ENCODE data around the gene KCNMA1. TPM values are rescaled to one million over a fixed set of nuclear protein-coding genes. Genes with fewer than 3 reads are reported as not detected.
A peak's percentile ranks its signal among the peaks of the same experiment; 100 is the strongest.

KCNMA1 gene
- polyA plus RNA-seq, 1 donor = 19.6 TPM

DNA sequence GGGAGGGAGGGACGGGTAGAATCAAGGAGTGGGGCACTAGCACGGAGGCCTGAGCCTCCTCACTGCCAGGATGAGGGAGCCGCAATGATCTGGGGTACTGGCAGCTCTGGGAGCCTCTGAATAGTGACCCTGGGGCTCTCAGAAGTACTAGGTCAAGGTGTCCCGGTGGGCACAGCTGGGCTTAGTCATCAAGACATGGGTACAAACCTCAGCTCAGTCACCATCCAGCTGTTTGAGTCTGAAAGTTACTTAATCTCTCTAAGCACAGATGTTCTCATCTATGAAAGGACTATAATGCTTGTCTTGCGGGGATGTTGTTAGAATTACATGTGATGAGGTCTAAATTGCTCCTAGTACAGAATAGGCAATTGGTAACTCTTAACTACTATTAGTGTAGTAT lies 276.8 kb downstream of the KCNMA1 start:
- DNase-seq = no peak
- H3K27ac ChIP-seq (ENCODE audit: low read length) = no peak overlapping the region
- WGBS (ENCODE audit: insufficient coverage, low lambda C conversion rate) = no CpG with 5 or more reads among the region's 5 CpGs
- H3K4me1 ChIP-seq (ENCODE audit: control insufficient read depth, insufficient read depth, low read length) = no peaks in the 10 kb centered on the region
- H3K9me3 ChIP-seq (ENCODE audit: control insufficient read depth, low read depth, low read length) = no peaks in the 10 kb centered on the region
- no peaks in the 10 kb centered on the region for H3K36me3 ChIP-seq (ENCODE audit: control insufficient read depth, insufficient read depth, low read length)
- H3K4me3 ChIP-seq (ENCODE audit: low read length) = no peak overlapping the region
- no peaks in the 10 kb centered on the region for H3K27me3 ChIP-seq (ENCODE audit: control insufficient read depth, insufficient read depth, low read length)

DNA sequence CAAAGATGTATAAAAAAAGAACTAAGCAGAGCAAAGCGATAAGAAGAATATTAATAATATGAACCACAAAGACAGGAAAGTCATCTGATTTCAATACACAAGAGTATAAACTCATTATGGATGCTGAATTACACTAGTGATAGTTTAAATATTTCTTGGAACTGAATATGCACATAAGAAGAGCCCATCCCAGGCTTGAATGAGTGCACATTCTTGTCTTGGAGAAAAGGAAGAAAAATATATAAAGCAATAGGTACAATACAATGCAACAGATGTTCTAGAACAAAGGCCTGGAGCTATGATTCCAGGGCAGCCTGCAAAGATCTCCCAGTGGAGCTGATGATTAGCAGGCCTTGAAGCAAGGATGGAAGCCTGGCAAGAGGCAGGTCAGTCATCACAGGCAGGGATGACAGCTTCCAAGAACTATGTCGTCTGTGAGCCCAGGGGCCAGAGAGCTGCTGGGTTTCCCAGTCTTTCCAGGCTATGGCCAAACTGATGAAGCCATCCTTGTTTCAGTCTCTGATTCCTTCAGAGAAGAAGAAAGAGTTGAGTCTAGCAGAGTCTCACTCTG lies 277.6 kb downstream of the KCNMA1 start:
- no peaks in the 10 kb centered on the region for H3K27me3 ChIP-seq (ENCODE audit: control insufficient read depth, insufficient read depth, low read length)
- H3K36me3 ChIP-seq (ENCODE audit: control insufficient read depth, insufficient read depth, low read length) = no peaks in the 10 kb centered on the region
- WGBS (ENCODE audit: insufficient coverage, low lambda C conversion rate) = 86% methylated on average over 1 of the region's 2 CpGs
- H3K9me3 ChIP-seq (ENCODE audit: control insufficient read depth, low read depth, low read length) = no peaks in the 10 kb centered on the region
- no peaks in the 10 kb centered on the region for H3K4me1 ChIP-seq (ENCODE audit: control insufficient read depth, insufficient read depth, low read length)
- no peak overlapping the region for H3K4me3 ChIP-seq (ENCODE audit: low read length)
- H3K27ac ChIP-seq (ENCODE audit: low read length) = no peak overlapping the region
- no peak for DNase-seq

DNA sequence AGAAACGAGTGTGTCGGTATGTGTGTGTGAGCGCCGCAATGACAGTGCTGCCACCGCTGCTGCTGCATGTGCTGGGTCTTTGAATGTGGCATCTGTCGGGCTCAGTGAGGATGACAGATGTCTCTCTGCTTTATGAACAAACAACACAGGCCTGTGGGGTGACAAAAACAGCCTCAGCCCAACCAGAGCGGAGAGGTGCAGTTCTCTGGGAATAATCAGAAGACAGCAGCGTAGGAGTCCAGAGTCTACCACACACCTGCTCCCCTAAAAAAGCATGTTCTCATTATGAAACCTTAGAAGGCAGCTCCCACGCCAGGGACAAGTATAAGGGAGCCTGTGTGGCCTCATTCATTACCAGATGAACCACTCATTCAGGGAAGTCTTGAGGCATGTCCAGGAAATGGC lies 278.3 kb downstream of the KCNMA1 start:
- no CpG with 5 or more reads among the region's 9 CpGs for WGBS (ENCODE audit: insufficient coverage, low lambda C conversion rate)
- H3K27ac ChIP-seq (ENCODE audit: low read length) = no peak overlapping the region
- no peaks in the 10 kb centered on the region for H3K36me3 ChIP-seq (ENCODE audit: control insufficient read depth, insufficient read depth, low read length)
- H3K4me1 ChIP-seq (ENCODE audit: control insufficient read depth, insufficient read depth, low read length) = no peaks in the 10 kb centered on the region
- H3K4me3 ChIP-seq (ENCODE audit: low read length) = no peak overlapping the region
- no peaks in the 10 kb centered on the region for H3K9me3 ChIP-seq (ENCODE audit: control insufficient read depth, low read depth, low read length)
- DNase-seq = peak in 1 of 2 donors; percentile 23
- H3K27me3 ChIP-seq (ENCODE audit: control insufficient read depth, insufficient read depth, low read length) = no peaks in the 10 kb centered on the region

DNA sequence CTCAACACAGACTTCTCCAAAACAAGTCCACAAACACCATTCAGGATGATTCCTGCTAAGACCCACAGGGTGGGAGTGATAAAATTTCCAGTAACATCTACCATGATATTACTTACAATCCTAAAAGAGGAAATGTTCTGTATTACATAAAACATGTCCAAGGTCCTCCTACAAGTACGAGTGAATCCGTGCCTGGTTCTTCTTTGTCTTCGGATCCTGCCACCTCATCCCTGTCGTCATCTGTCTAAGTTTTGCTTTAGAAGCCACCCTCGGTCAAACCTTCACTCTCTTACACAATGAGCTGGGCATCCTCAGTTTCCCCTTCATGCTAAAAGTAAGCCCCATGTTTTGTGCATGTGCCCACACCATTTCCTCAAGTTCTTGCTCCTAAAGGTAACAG lies 279.0 kb downstream of the KCNMA1 start:
- WGBS (ENCODE audit: insufficient coverage, low lambda C conversion rate) = 100% methylated on average over 1 of the region's 5 CpGs
- no peak overlapping the region for H3K27ac ChIP-seq (ENCODE audit: low read length)
- H3K27me3 ChIP-seq (ENCODE audit: control insufficient read depth, insufficient read depth, low read length) = no peaks in the 10 kb centered on the region
- DNase-seq = no peak
- no peaks in the 10 kb centered on the region for H3K36me3 ChIP-seq (ENCODE audit: control insufficient read depth, insufficient read depth, low read length)
- H3K4me3 ChIP-seq (ENCODE audit: low read length) = no peak overlapping the region
- H3K4me1 ChIP-seq (ENCODE audit: control insufficient read depth, insufficient read depth, low read length) = no peaks in the 10 kb centered on the region
- no peaks in the 10 kb centered on the region for H3K9me3 ChIP-seq (ENCODE audit: control insufficient read depth, low read depth, low read length)

DNA sequence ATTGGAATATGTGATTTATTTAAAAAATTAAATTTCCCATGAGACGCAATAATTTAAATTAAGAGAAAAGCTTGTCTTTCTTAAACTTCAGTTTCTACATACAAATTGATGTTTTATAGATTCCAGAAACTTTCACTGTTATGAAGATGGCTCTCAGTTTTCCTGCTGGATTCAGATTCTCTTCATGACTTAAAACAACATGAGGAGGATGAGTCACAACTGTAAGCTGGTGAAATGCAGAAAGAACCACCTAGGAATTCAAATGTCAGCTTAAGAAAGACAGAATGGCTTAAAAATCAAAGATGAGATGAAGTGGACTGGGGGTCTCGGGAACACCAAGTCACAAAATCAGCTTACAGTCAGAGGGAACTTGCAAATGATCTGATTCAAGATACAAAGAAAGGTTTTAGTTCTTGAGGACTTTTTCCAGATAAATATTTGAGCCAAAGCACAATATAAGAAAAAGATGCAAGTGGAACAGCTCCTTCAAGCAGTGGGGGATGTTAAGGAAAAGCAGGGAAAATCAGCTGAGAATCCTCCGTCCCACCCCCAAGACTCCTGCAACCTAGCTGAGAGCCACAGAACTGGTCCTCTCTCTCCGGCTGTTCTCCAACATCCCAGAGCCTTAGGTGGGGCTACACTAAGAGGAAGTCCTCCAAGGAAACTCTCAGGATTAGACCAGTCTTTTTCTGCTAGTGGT lies 279.8 kb downstream of the KCNMA1 start:
- Histone ChIP-seq H3K4me1 (ENCODE audit: control insufficient read depth, insufficient read depth, low read length) (no peaks in the 10 kb centered on the region), H3K27me3 (ENCODE audit: control insufficient read depth, insufficient read depth, low read length) (no peaks in the 10 kb centered on the region), H3K4me3 (ENCODE audit: low read length) (no peak overlapping the region), H3K27ac (ENCODE audit: low read length) (no peak overlapping the region), H3K9me3 (ENCODE audit: control insufficient read depth, low read depth, low read length) (no peaks in the 10 kb centered on the region), H3K36me3 (ENCODE audit: control insufficient read depth, insufficient read depth, low read length) (no peaks in the 10 kb centered on the region)
- DNase-seq = no peak
- 93% methylated on average over 2 of the region's 4 CpGs for WGBS (ENCODE audit: insufficient coverage, low lambda C conversion rate)

DNA sequence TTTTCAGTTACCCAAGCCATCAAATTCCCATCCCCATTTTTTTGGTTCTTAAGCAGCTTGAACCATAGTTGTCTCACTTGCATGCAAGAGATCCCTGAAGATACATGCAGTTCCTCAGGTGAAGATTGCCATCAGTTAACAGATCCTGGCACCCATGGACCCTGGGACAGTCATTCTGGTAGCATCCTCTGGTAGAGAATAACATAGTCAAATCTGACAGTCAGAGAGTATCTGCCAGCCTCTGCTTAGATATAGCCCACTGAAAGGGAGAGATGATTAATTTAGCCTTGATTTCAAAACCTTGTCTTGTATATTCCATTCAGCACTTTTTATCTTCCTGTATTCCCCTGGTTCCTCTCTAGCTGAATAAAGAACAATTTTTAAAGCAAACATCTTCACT lies 280.4 kb downstream of the KCNMA1 start:
- no peak for DNase-seq
- H3K36me3 ChIP-seq (ENCODE audit: control insufficient read depth, insufficient read depth, low read length) = no peaks in the 10 kb centered on the region
- no peaks in the 10 kb centered on the region for H3K27me3 ChIP-seq (ENCODE audit: control insufficient read depth, insufficient read depth, low read length)
- H3K27ac ChIP-seq (ENCODE audit: low read length) = no peak overlapping the region
- H3K4me1 ChIP-seq (ENCODE audit: control insufficient read depth, insufficient read depth, low read length) = no peaks in the 10 kb centered on the region
- H3K4me3 ChIP-seq (ENCODE audit: low read length) = no peak overlapping the region
- no peaks in the 10 kb centered on the region for H3K9me3 ChIP-seq (ENCODE audit: control insufficient read depth, low read depth, low read length)

DNA sequence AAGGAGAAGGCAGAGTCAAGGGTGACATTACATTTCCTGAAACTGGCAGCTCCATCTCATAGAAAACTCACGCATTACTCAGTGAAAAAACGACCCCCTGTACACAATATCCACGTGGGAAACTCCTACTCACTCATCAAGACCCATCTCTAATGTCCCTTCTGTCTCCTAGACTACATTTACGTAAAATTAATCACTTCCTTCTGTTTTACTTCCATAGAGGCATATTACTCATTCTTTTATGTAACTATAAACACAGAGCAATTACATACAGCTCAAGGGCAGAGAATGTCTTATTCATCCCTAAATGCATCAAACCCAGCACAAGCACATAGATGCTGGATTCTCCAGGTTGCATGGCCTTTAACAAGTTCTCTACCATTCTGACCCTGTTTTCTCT lies 281.8 kb downstream of the KCNMA1 start:
- Histone ChIP-seq H3K27me3 (ENCODE audit: control insufficient read depth, insufficient read depth, low read length) (no peaks in the 10 kb centered on the region), H3K36me3 (ENCODE audit: control insufficient read depth, insufficient read depth, low read length) (no peaks in the 10 kb centered on the region), H3K9me3 (ENCODE audit: control insufficient read depth, low read depth, low read length) (no peaks in the 10 kb centered on the region), H3K27ac (ENCODE audit: low read length) (no peak overlapping the region), H3K4me3 (ENCODE audit: low read length) (no peak overlapping the region), H3K4me1 (ENCODE audit: control insufficient read depth, insufficient read depth, low read length) (no peaks in the 10 kb centered on the region)
- DNase-seq = no peak
- 72% methylated on average over 3 of the region's 4 CpGs for WGBS (ENCODE audit: insufficient coverage, low lambda C conversion rate)

DNA sequence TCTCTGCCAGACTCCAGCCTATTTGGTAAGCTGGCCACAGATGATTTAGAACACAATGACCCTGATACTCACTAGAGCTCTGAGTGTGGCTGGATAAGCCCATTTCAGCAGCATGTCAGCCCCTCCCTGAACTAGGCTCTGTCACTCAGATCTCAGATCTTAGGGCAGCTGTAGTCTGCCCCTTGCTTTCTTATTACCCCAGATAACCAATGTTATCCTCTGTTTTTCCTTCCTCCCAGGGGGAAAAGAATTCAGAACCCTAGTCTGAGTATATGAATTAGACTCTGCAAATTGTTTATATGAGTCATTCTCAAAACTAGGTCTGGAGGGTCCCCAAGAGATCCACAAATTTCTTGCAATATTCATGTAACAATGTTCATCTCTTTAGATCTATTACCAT lies 286.2 kb downstream of the KCNMA1 start:
- DNase-seq = no peak
- no peaks in the 10 kb centered on the region for H3K27me3 ChIP-seq (ENCODE audit: control insufficient read depth, insufficient read depth, low read length)
- no peaks in the 10 kb centered on the region for H3K4me1 ChIP-seq (ENCODE audit: control insufficient read depth, insufficient read depth, low read length)
- H3K27ac ChIP-seq (ENCODE audit: low read length) = no peak overlapping the region
- no peak overlapping the region for H3K4me3 ChIP-seq (ENCODE audit: low read length)
- no peaks in the 10 kb centered on the region for H3K36me3 ChIP-seq (ENCODE audit: control insufficient read depth, insufficient read depth, low read length)
- H3K9me3 ChIP-seq (ENCODE audit: control insufficient read depth, low read depth, low read length) = no peaks in the 10 kb centered on the region

DNA sequence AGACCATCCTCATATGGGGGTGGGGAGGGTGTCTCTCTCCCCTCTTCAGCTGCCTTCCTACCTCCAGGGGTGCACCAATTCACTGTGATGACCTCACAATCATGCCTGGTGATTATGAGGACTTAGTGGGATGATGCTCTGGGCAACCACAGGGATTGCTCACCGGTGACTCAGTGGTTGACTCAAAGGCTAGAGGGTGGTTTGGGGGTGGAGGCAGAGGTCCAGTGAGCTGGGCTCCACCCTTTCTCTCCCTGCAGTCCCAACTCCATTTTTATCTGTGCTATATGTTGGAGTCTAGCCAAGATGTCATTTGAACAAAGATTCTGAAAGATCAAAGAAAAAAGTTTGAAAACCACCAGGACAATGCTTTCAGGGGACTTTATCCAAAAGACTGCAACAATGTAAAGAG lies 286.9 kb downstream of the KCNMA1 start:
- DNase-seq = peak in 1 of 2 donors; percentile 6
- Histone ChIP-seq H3K4me1 (ENCODE audit: control insufficient read depth, insufficient read depth, low read length) (no peaks in the 10 kb centered on the region), H3K27ac (ENCODE audit: low read length) (no peak overlapping the region), H3K4me3 (ENCODE audit: low read length) (no peak overlapping the region), H3K27me3 (ENCODE audit: control insufficient read depth, insufficient read depth, low read length) (no peaks in the 10 kb centered on the region), H3K9me3 (ENCODE audit: control insufficient read depth, low read depth, low read length) (no peaks in the 10 kb centered on the region), H3K36me3 (ENCODE audit: control insufficient read depth, insufficient read depth, low read length) (no peaks in the 10 kb centered on the region)
- no CpG with 5 or more reads among the region's 1 CpG for WGBS (ENCODE audit: insufficient coverage, low lambda C conversion rate)

DNA sequence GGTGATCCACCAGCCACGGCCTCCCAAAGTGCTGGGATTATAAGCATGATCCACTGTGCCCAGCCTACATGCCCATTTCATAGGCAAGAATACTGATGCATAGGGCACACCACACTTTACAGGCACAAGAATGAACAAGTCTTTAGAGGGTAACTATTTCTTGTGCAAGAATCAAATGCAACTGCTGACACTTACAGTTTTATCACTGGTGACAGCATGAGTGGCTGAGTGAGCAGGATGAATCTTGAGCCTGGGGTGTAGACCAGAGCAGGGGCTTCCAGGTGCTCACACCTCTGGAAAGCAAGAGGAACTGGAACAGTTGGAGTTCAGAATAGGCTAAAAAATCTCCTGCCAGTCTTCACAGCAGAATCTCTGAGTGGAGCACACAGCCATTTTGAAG lies 287.5 kb downstream of the KCNMA1 start:
- WGBS (ENCODE audit: insufficient coverage, low lambda C conversion rate) = no CpG with 5 or more reads among the region's 1 CpG
- H3K9me3 ChIP-seq (ENCODE audit: control insufficient read depth, low read depth, low read length) = no peaks in the 10 kb centered on the region
- no peaks in the 10 kb centered on the region for H3K4me1 ChIP-seq (ENCODE audit: control insufficient read depth, insufficient read depth, low read length)
- H3K4me3 ChIP-seq (ENCODE audit: low read length) = no peak overlapping the region
- H3K27ac ChIP-seq (ENCODE audit: low read length) = no peak overlapping the region
- DNase-seq = no peak
- H3K36me3 ChIP-seq (ENCODE audit: control insufficient read depth, insufficient read depth, low read length) = no peaks in the 10 kb centered on the region
- no peaks in the 10 kb centered on the region for H3K27me3 ChIP-seq (ENCODE audit: control insufficient read depth, insufficient read depth, low read length)

DNA sequence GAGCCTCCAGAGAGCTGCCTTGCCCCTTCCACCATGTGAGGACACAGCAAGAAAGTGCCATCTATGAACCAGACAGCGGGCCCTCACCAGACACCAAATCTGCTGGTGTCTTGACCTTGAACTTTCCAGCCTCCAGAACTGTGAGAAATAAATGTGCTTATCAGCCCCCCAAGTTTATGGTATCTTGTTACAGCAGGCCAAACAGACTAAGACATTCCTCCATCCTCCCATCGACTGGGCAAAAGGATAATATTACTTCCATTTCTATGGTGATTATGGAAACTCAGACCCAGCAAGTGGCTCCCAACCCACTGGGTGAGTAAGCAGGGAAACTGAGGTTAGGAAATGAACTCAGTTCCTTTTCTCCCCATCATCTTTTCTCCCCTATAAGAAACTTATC lies 288.4 kb downstream of the KCNMA1 start:
- Histone ChIP-seq H3K9me3 (ENCODE audit: control insufficient read depth, low read depth, low read length) (no peaks in the 10 kb centered on the region), H3K4me1 (ENCODE audit: control insufficient read depth, insufficient read depth, low read length) (no peaks in the 10 kb centered on the region), H3K27me3 (ENCODE audit: control insufficient read depth, insufficient read depth, low read length) (no peaks in the 10 kb centered on the region), H3K4me3 (ENCODE audit: low read length) (no peak overlapping the region), H3K27ac (ENCODE audit: low read length) (no peak overlapping the region), H3K36me3 (ENCODE audit: control insufficient read depth, insufficient read depth, low read length) (no peaks in the 10 kb centered on the region)
- no peak for DNase-seq
- no CpG with 5 or more reads among the region's 2 CpGs for WGBS (ENCODE audit: insufficient coverage, low lambda C conversion rate)
